ENCODE measurements around the gene CHRNB2. TPM values are rescaled to one million over a fixed set of nuclear protein-coding genes. Genes with fewer than 3 reads are reported as not detected.

Gene CHRNB2
- total RNA-seq, 1 donor from 2014 or later, result 44.9 TPM

GRCh38 chr1:154599658-154600057, 32.1 kb downstream of the CHRNB2 start:
- DNase-seq, result no peak
- Mint-ChIP-seq H3K36me3 (ENCODE audit: unreplicated experiment) (peaks cover 7% of the 10 kb centered on the region), H3K27ac (ENCODE audit: unreplicated experiment) (peak overlapping the region; percentile 95), H3K9me3 (ENCODE audit: unreplicated experiment) (peaks cover 6% of the 10 kb centered on the region), H3K4me3 (ENCODE audit: unreplicated experiment) (peak overlapping the region; percentile 64), H3K4me1 (ENCODE audit: low read depth, unreplicated experiment) (peaks cover 23% of the 10 kb centered on the region), H3K27me3 (ENCODE audit: unreplicated experiment) (peaks cover 5% of the 10 kb centered on the region)
- TF ChIP-seq CTCF (IDR thresholded peaks at IDR 0.05; ENCODE audit: partially characterized antibody, unreplicated experiment), result no peak

DNA sequence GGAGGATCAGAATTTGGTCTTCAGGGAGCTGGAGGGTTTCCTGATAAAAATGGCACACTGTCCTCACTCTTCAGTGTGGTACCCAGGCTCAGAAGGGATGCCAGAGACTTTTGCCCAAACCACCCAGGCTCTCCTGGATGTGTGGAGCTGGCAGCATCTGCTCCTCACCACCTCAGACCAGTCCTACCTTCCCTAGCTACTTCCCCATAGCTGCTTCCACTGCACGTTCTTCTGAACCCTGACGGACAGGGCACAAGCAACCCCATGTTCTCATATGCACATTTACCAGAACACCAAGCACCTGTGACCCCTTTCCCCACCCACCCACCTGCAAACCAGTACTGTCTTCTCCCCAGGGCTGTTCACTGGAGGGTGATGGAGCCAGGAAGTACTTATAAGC, 35.7 kb downstream of the CHRNB2 start:
- no peak for DNase-seq
- Mint-ChIP-seq H3K4me3 (ENCODE audit: unreplicated experiment) (no peak overlapping the region), H3K27me3 (ENCODE audit: unreplicated experiment) (peaks cover 5% of the 10 kb centered on the region), H3K4me1 (ENCODE audit: low read depth, unreplicated experiment) (peaks cover 28% of the 10 kb centered on the region), H3K9me3 (ENCODE audit: unreplicated experiment) (peaks cover 11% of the 10 kb centered on the region), H3K36me3 (ENCODE audit: unreplicated experiment) (peaks cover 7% of the 10 kb centered on the region), H3K27ac (ENCODE audit: unreplicated experiment) (no peak overlapping the region)
- no peak for TF ChIP-seq CTCF (IDR thresholded peaks at IDR 0.05; ENCODE audit: partially characterized antibody, unreplicated experiment)

- no peak for TF ChIP-seq CTCF (IDR thresholded peaks at IDR 0.05; ENCODE audit: partially characterized antibody, unreplicated experiment)
- Mint-ChIP-seq H3K36me3 (ENCODE audit: unreplicated experiment) (peaks cover 7% of the 10 kb centered on the region), H3K27me3 (ENCODE audit: unreplicated experiment) (peaks cover 7% of the 10 kb centered on the region), H3K4me1 (ENCODE audit: low read depth, unreplicated experiment) (peaks cover 24% of the 10 kb centered on the region), H3K27ac (ENCODE audit: unreplicated experiment) (no peak overlapping the region), H3K9me3 (ENCODE audit: unreplicated experiment) (peaks cover 8% of the 10 kb centered on the region), H3K4me3 (ENCODE audit: unreplicated experiment) (no peak overlapping the region)
- no peak for DNase-seq
These were observed 38.0 kb downstream of the CHRNB2 start for GRCh38 chr1:154605534-154605933.

DNA sequence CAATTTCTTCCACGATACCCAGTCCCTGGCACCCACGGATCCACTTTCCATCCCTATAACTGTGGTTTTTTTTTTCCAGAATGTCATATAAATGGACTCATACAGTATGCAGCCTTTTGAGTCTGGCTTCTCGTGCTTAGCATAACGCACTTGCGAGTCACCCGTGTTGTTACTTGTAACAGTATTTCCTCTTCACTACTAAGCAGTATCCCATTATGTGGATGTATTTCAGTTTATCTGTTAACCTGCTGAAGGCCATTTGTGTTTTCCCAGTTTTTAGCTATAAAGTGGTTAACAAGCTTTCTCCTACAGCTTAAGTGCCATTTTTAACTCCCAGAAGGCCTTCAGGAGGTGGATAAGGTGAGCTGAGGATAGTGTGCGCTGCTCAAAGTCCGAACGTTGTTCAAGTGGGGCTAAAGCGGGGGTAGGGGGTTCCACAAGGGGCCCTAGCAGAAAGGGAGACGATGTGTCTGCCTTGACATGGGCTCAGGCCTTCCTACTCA, 39.6 kb downstream of the CHRNB2 start:
- no peak for DNase-seq
- Mint-ChIP-seq H3K4me3 (ENCODE audit: unreplicated experiment) (peak overlapping the region; percentile 94), H3K9me3 (ENCODE audit: unreplicated experiment) (peaks cover 6% of the 10 kb centered on the region), H3K27ac (ENCODE audit: unreplicated experiment) (peak overlapping the region; percentile 94), H3K4me1 (ENCODE audit: low read depth, unreplicated experiment) (peaks cover 30% of the 10 kb centered on the region), H3K27me3 (ENCODE audit: unreplicated experiment) (peaks cover 4% of the 10 kb centered on the region), H3K36me3 (ENCODE audit: unreplicated experiment) (no peaks in the 10 kb centered on the region)
- no peak for TF ChIP-seq CTCF (IDR thresholded peaks at IDR 0.05; ENCODE audit: partially characterized antibody, unreplicated experiment)

DNA sequence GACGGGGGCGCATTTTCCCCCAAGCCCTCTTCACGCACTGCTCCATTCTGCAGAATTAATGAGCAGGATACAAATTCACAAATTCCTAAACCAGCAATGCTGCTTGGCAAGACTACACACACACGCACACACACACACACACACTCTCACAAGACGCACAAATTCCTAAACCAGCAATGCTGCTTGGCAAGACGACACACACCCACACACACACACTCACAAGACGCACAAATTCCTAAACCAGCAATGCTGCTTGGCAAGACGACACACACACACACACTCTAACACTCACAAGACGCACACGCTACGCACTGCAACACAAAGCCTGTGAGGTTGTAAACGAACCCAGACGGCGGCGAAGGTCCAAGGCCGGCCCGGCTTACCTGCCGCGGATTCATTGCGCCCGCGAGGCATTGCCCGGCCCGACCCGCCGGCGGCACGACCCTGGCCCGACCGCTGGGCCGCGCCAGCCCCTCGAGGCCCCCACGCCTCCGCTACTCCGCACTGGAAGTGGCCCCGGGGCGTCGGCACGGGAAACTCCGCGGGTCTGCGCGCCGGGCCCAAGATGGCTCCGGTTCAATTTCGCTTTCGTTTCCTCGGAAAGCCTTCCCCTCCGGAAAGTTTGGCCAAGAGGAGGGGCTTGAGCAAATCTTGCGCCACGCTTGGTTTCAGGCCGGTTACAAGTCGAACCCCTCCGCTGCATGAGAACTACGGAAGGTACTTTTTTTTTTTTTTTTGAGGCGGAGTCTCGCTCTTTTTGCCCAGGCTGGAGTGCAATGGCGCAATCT, 40.2 kb downstream of the CHRNB2 start, which contains the start of gene ADAR:
TSS of gene ADAR (minus strand) at position 578 of the 788 bp plus-strand sequence. CDS start at position 398, 180 bp downstream.
- Mint-ChIP-seq H3K27ac (ENCODE audit: unreplicated experiment) (peak within 1 kb of the TSS; percentile 94), H3K27me3 (ENCODE audit: unreplicated experiment) (peaks cover 4% of the 10 kb centered on the region), H3K36me3 (ENCODE audit: unreplicated experiment) (no peaks in the 10 kb centered on the region), H3K9me3 (ENCODE audit: unreplicated experiment) (peaks cover 6% of the 10 kb centered on the region), H3K4me3 (ENCODE audit: unreplicated experiment) (peak within 1 kb of the TSS; percentile 94), H3K4me1 (ENCODE audit: low read depth, unreplicated experiment) (peaks cover 28% of the 10 kb centered on the region)
- peak; percentile 50 for DNase-seq
- no peak for TF ChIP-seq CTCF (IDR thresholded peaks at IDR 0.05; ENCODE audit: partially characterized antibody, unreplicated experiment)
